GM19438 (cell line): ENCODE data around the gene SIGLEC10.

Source experiments
- ATAC-seq: cut with Tn5 transposase; IDR thresholded peaks from one replicate; pipeline ENCODE4 v1.9.1; 2021; ENCODE audit warnings: low read depth; ENCODE audit not compliant: unreplicated experiment

Gene SIGLEC10

GRCh38 chr19:51367565-51368365 is 49.7 kb downstream of the SIGLEC10 start:
- peak; percentile 65 for ATAC-seq

- no peak for ATAC-seq
These were observed 50.2 kb downstream of the SIGLEC10 start for GRCh38 chr19:51367255-51367564.

GRCh38 chr19:51366389-51367254 is 50.8 kb downstream of the SIGLEC10 start:
- no peak for ATAC-seq

DNA sequence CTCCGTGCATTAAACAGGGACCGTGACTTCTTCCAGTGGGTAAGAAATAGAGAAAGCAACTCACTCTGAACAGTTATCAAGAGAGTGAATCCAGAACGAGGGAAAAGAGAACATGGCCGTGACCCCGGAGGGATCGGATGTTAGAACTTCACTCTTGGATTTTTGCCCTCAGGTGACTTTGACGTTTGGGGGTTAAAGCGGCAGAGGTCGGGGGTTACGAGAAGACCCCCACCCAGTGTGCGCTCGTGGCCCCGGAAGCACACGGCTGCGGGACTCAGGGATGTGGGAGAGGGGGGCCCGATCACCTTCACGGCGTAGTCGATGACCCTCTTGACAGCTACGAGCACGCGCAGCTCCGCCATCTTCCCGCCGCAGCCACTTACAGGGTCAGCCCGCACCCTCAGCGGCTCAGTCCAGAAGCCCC is 51.5 kb downstream of the SIGLEC10 start, which contains the start of gene ETFB:
ETFB (minus strand) TSS at position 424 of the 424 bp plus-strand sequence; CDS start at position 362, 62 bp downstream.
- no peak for ATAC-seq

GRCh38 chr19:51365211-51365964 is 52.1 kb downstream of the SIGLEC10 start:
- ATAC-seq: no peak

DNA sequence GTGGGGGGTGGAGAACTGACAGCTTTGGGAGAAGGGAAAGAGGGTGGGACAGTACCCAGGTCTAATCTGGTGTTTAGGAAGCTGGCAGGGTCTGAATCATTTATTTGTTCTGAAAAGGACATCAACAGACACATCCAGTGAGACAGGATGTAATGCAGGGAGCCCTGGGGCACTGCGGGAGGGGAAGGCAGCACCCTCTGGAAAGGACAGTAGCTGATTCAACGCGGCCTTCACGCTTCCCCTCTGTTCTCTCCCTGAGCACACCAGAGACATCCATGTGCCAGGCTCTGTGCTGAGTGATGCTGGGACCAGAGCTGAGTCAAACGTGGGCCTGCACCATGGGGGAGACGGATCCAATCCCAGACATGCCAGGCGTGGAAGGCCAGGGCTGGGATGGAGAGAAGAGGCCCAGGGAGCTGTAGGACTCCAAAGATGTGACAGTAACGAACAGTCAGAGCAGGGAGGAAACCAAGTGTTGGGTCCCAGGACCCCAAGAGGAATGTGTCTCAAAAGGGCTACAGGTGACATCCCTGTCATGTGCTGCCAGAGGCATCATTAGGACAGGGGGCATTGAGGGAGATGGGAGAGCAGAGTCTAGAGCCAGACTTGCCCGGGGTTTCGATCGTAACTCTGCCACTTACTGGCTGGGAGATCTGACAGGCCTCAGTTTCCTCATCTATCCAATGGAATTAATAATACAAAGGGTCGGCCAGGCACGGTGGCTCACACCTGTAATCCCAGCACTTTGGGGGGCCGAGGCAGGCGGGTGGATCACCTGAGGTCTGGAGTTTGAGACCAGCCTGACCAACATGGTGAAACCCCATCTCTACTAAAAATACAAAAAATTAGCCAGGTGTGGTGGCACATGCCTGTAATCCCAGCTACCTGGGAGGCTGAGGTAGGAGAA is 53.0 kb downstream of the SIGLEC10 start:
- no peak for ATAC-seq

DNA sequence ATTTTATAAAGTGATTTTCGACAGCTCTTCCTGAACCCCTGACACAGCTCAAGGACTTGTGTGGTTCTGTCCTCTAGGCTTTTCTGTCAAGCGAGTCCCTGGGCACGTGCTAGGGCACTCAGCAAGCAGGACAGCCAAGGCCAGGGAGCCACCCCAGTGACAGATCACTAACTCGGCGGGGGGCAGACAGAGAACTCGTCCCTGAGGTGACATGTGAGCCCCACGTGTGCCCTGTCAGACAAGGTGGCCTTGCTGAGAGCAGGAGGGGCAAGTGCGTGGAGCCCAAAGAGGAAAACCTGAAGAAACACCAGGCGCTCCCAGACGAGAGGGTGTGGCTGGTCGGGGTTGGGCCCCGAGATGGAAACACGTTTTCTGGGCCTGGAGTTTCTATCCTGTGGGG is 56.2 kb downstream of the SIGLEC10 start:
- ATAC-seq: no peak
